Measurements from ENCODE around the gene POM121C.
"Not testable (repeated sequence)": the region's sequence is repeated elsewhere in the genome, so short reads cannot be mapped to it uniquely, and the experiment has no call there.

POM121C gene

DNA sequence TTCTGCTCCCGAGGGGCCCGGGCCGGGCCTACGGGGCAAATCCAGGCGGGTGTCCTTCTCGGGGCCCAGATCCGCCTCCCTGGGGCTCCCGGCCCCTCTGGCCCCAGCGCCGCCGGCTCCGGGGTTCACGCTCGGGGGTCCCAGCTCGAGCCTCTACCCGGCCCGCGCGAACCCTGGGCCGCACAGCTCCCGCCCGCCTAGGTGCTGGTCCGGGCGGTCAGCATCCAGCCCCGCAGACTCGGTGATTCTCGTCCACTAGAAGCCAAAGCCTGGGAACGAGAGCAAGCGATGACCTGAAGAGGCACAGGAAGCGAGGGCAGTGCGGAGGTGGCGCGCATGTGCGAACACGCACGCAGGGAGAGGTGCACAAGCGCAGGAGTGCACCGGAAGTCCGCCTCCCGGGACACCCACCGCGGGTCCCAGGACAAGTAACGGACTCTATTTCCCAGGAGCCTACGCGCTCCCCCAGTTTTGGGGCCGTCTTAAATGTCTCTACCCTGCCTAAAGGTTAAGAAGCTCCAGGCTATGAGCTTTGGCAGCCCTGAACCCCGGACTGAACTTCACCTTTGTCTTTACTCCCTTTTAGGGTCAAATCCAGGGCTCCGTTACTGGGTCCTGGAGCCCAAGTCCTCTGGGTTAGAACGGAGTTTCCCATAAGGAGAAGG, at the start of gene POM121C:
TSS of gene POM121C (minus strand) at position 321 of the 665 bp plus-strand sequence. CDS start 44,803 bp downstream, outside the sequence.
- not testable (repeated sequence) for H3K27me3 ChIP-seq (ENCODE audit: insufficient read depth, low read length); H3K27ac ChIP-seq (ENCODE audit: low read length); H3K36me3 ChIP-seq (ENCODE audit: insufficient read depth, low read depth, low read length); H3K4me1 ChIP-seq (ENCODE audit: insufficient read depth, low read length); H3K9me3 ChIP-seq (ENCODE audit: insufficient read depth, low read depth, low read length)
- Histone ChIP-seq H3K4me3 (ENCODE audit: low read length) (peak within 1 kb of the TSS; percentile 66), H3K9ac (ENCODE audit: low read depth, low read length) (peak within 1 kb of the TSS; percentile 66; the same call in 1 of the 2 replicates)

DNA sequence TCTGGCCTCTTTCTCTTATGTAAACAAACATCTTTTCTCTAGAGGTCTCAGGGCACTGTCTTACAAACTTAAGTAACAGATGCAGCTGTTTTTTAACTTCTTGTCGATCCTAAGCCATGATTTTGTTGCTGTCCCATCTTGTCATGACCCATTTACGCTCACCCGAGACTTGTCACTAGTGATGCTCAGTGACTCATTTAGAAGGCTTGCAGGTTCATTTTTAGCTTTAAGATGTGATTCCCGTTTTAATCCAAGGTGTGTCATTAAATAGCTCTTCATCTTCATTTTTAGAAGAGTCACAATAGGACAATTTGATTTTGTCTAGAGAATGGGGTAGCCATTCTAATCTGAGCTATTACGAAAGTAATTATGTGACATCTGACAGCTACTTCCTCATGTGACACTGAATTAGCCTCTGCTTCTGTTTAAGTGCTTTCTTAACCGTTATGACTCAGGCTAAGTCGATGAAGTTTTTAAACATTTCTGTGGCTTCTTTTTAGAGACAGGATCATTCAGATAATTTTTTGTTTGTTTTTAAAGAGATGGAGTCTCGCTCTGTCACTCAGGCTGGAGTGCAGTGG, 48.7 kb upstream of the POM121C start:
- Histone ChIP-seq H3K9me3 (ENCODE audit: insufficient read depth, low read depth, low read length) (no peaks in the 10 kb centered on the region), H3K9ac (ENCODE audit: low read depth, low read length) (no peak overlapping the region), H3K4me1 (ENCODE audit: insufficient read depth, low read length) (no peaks in the 10 kb centered on the region), H3K4me3 (ENCODE audit: low read length) (no peak overlapping the region), H3K27ac (ENCODE audit: low read length) (no peak overlapping the region), H3K27me3 (ENCODE audit: insufficient read depth, low read length) (no peaks in the 10 kb centered on the region), H3K36me3 (ENCODE audit: insufficient read depth, low read depth, low read length) (peaks cover 55% of the 10 kb centered on the region)

DNA sequence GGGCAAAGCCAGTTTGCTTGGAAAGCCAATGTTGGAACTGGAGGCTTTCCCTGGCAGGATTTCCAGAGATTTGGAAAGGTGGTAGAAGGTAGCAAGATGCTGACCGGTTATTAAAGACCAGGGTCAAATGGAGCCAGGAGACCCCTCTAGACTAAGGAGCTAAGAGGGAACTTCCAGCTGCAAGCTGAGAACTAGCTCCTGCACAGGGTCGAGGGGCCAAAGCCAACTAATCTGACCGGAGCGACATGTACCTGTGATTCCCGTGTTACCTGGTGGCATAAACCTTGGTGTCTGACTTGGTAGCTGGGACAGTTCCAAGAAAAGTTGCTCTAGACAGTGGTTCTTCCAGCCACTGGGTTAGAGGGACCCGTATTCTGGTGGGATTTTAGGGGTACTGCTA, 47.8 kb upstream of the POM121C start:
- Histone ChIP-seq H3K27ac (ENCODE audit: low read length) (no peak overlapping the region), H3K4me3 (ENCODE audit: low read length) (no peak overlapping the region)

DNA sequence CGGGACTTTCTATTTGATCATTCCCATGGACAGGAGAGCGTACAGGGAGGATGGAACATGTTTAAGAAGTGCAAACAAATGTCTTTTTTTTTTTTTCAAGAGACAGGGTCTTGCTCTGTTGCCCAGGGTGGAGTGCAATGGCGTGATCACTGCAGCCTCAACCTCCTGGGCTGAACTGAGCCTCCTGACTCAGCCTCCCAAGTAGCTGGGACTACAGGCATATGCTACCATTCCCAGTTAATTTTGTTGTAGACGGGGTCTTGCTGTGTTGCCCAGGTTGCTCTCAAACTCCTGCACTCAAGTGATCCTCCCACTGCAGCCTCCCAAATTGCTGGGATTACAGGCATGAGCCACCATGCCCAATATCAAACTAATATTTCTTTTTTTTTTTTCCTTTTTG, 46.5 kb upstream of the POM121C start:
- Histone ChIP-seq H3K27ac (ENCODE audit: low read length) (no peak overlapping the region), H3K27me3 (ENCODE audit: insufficient read depth, low read length) (no peaks in the 10 kb centered on the region), H3K9ac (ENCODE audit: low read depth, low read length) (no peak overlapping the region), H3K4me3 (ENCODE audit: low read length) (no peak overlapping the region), H3K9me3 (ENCODE audit: insufficient read depth, low read depth, low read length) (no peaks in the 10 kb centered on the region), H3K36me3 (ENCODE audit: insufficient read depth, low read depth, low read length) (peaks cover 34% of the 10 kb centered on the region), H3K4me1 (ENCODE audit: insufficient read depth, low read length) (no peaks in the 10 kb centered on the region)

More for the DNA sequence above, 47.8 kb upstream of the POM121C start:
- Histone ChIP-seq H3K4me1 (ENCODE audit: insufficient read depth, low read length) (no peaks in the 10 kb centered on the region), H3K9ac (ENCODE audit: low read depth, low read length) (no peak overlapping the region), H3K27me3 (ENCODE audit: insufficient read depth, low read length) (no peaks in the 10 kb centered on the region), H3K9me3 (ENCODE audit: insufficient read depth, low read depth, low read length) (no peaks in the 10 kb centered on the region), H3K36me3 (ENCODE audit: insufficient read depth, low read depth, low read length) (peaks cover 46% of the 10 kb centered on the region)

DNA sequence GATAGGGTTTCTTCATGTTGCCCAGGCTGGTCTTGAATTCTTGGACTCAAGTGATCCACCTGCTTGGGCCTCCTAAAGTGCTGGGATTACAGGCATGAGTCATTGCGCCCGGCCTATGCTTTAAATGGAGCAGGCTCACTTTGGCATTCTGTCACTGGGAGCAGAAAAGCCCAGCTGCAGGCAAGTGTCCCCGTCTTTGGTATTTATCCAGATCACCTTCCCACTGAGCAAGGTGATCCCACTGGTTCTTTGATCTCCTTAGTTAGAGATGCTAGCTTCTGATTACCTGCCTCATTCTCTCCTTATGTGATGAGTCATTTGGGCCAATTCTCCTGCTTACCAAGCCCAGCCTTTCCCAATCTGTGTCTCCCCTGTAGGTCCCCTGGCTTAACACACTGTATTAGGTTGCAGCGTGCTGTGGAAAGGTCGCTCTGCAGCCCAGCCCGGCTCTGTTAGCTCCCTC, 45.3 kb upstream of the POM121C start:
- Histone ChIP-seq H3K9me3 (ENCODE audit: insufficient read depth, low read depth, low read length) (no peaks in the 10 kb centered on the region), H3K9ac (ENCODE audit: low read depth, low read length) (no peak overlapping the region), H3K27ac (ENCODE audit: low read length) (no peak overlapping the region), H3K27me3 (ENCODE audit: insufficient read depth, low read length) (no peaks in the 10 kb centered on the region), H3K4me1 (ENCODE audit: insufficient read depth, low read length) (no peaks in the 10 kb centered on the region), H3K36me3 (ENCODE audit: insufficient read depth, low read depth, low read length) (peaks cover 21% of the 10 kb centered on the region), H3K4me3 (ENCODE audit: low read length) (no peak overlapping the region)

DNA sequence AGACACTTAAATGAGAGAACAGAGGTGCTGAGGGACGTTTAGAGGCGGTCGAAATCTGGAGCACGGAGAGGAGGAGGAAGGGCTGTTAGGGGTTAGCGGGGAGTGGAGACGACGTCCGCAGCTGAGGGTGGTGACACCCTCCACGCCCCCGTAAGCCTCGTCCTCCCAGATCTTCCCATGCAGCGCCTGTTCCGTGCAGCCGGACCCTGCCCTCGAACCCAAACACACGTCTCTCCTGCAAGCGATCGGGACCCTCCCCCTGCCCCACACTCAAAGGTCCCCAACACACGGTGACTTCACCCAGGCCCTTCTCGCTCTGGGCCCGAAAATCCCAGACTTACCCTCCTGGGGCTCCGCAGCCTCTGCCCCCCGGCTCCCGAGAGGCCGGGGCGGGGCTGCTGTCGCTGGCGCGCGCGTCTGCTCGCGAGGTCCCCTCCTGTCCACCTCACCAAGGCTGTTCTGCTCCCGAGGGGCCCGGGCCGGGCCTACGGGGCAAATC, 41.2 kb upstream of the POM121C start:
- Histone ChIP-seq H3K36me3 (ENCODE audit: insufficient read depth, low read depth, low read length) (peaks cover 31% of the 10 kb centered on the region), H3K9ac (ENCODE audit: low read depth, low read length) (peak overlapping the region; percentile 83), H3K4me3 (ENCODE audit: low read length) (peak overlapping the region; percentile 85)
- not testable (repeated sequence) for H3K9me3 ChIP-seq (ENCODE audit: insufficient read depth, low read depth, low read length); H3K27me3 ChIP-seq (ENCODE audit: insufficient read depth, low read length); H3K4me1 ChIP-seq (ENCODE audit: insufficient read depth, low read length); H3K27ac ChIP-seq (ENCODE audit: low read length)

DNA sequence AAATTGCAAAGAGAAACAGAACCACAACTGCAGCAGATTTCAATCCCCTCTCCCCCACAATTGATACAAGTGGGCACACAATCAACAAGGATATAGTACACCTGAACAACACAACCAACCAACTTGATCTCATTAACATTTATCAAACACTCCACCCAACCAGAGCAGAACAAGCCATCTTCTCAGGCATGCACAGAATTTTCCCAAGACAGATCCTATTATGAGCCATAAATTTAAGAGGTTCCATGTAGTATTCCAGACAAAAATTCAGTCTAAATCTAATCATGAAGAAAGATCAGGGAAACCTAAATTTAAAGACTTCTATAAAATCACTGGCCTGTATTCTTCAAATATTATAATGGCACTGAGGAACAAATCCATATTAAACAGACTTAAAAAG, 35.6 kb upstream of the POM121C start:
- H3K9me3 ChIP-seq (ENCODE audit: insufficient read depth, low read depth, low read length); H3K27me3 ChIP-seq (ENCODE audit: insufficient read depth, low read length): not testable (repeated sequence)
- peaks cover 41% of the 10 kb centered on the region for H3K36me3 ChIP-seq (ENCODE audit: insufficient read depth, low read depth, low read length)

DNA sequence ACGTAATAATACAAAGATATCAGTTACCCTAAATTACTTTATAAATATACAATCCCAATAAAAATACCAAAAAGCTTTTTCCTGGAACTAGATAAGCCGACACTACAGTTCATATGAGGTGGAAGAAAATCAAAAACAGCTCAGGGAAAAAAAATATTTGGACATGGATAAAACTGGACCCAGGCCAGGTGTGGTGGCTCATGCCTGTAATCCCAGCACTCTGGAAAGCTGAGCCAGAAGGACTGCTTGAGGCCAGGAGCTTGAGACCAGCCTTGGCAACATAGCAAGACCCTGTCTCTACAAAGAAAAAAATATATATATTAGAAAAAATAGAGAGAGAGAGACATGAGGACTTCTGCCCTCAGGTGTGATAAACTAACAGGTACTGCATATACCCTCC, 32.7 kb upstream of the POM121C start:
- not testable (repeated sequence) for H3K4me3 ChIP-seq (ENCODE audit: low read length); H3K9ac ChIP-seq (ENCODE audit: low read depth, low read length); H3K9me3 ChIP-seq (ENCODE audit: insufficient read depth, low read depth, low read length); H3K4me1 ChIP-seq (ENCODE audit: insufficient read depth, low read length); H3K27me3 ChIP-seq (ENCODE audit: insufficient read depth, low read length); H3K27ac ChIP-seq (ENCODE audit: low read length)
- H3K36me3 ChIP-seq (ENCODE audit: insufficient read depth, low read depth, low read length) = peaks cover 23% of the 10 kb centered on the region

More for the DNA sequence above, 35.6 kb upstream of the POM121C start:
- not testable (repeated sequence) for H3K27ac ChIP-seq (ENCODE audit: low read length); H3K9ac ChIP-seq (ENCODE audit: low read depth, low read length); H3K4me1 ChIP-seq (ENCODE audit: insufficient read depth, low read length); H3K4me3 ChIP-seq (ENCODE audit: low read length)

DNA sequence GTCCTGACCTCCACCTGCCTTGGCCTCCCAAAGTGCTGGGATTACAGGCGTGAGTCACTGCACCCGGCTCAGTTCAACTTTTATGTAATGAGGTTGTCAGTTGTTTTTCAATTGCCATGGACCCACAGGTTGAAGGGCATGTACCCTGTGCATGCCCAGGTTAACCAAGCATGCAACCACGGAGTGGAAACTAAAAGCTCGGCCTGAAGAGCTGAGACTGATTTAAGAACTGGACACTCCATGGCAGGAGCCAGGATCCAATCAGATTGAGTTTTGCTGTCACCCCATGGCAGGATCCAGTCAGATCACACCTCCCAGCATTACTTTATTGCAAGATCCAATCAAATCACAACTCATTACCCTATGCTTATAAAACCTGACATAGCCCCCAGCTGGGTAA, 22.9 kb upstream of the POM121C start:
- not testable (repeated sequence) for H3K27ac ChIP-seq (ENCODE audit: low read length); H3K27me3 ChIP-seq (ENCODE audit: insufficient read depth, low read length); H3K9me3 ChIP-seq (ENCODE audit: insufficient read depth, low read depth, low read length); H3K4me1 ChIP-seq (ENCODE audit: insufficient read depth, low read length); H3K9ac ChIP-seq (ENCODE audit: low read depth, low read length); H3K36me3 ChIP-seq (ENCODE audit: insufficient read depth, low read depth, low read length); H3K4me3 ChIP-seq (ENCODE audit: low read length)

DNA sequence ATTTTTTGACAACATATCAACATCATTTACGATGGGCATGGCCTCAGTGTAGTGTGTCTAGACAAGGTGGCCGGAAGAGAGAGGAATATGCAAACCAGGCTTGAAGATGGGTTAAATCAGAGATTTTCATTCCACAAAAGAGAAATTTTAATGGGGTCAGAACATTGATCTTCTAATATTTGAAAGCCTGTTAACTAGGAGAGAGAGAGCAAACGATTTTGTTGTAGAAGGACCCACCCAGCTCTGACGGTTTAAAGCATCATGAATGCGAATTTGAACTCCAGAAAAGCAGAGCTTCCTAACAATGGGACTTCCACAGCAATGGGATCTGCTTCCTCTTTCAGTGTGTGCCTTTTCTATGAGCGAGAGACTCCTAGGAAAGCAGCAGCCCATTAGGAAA, 5.9 kb upstream of the POM121C start, which contains the start of gene SPDYE5:
TSS of gene SPDYE5 (plus strand) at position 301 of the 400 bp plus-strand sequence. CDS start 1,728 bp downstream, outside the sequence.
- H3K27ac ChIP-seq (ENCODE audit: low read length) = not testable (repeated sequence)

DNA sequence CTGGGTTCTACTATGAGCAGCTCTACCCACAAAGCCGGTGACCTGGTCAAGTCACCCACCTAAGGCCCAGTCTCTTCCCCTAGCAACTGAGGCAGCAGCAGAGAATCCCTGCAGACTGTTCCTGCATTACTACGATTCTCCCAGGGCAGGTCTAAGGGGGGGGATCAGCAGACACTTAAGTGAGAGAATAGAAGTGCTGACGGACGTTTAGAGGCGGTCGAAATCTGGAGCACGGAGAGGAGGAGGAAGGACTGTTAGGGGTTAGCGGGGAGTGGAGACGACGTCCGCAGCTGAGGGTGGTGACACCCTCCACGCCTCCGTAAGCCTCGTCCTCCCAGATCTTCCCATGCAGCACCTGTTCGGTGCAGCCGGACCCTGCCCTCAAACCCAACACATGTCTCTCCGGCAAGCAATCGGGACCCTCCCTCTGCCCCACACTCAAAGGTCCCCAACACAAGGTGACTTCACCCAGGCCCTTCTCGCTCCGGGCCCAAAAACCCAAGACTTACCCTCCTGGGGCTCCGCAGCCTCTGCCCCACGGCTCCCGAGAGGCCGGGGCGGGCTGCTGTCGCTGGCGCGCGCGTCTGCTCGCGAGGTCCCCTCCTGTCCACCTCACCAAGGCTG, 632 bp downstream of the POM121C start:
- Histone ChIP-seq H3K9ac (ENCODE audit: low read depth, low read length) (peak overlapping the region; percentile 66; the same call in 1 of the 2 replicates), H3K4me3 (ENCODE audit: low read length) (peak overlapping the region; percentile 66)
- H3K4me1 ChIP-seq (ENCODE audit: insufficient read depth, low read length); H3K36me3 ChIP-seq (ENCODE audit: insufficient read depth, low read depth, low read length); H3K9me3 ChIP-seq (ENCODE audit: insufficient read depth, low read depth, low read length); H3K27ac ChIP-seq (ENCODE audit: low read length); H3K27me3 ChIP-seq (ENCODE audit: insufficient read depth, low read length): not testable (repeated sequence)

More for the DNA sequence above, 5.9 kb upstream of the POM121C start, which contains the start of gene SPDYE5:
- H3K9me3 ChIP-seq (ENCODE audit: insufficient read depth, low read depth, low read length); H3K4me1 ChIP-seq (ENCODE audit: insufficient read depth, low read length); H3K27me3 ChIP-seq (ENCODE audit: insufficient read depth, low read length); H3K4me3 ChIP-seq (ENCODE audit: low read length); H3K9ac ChIP-seq (ENCODE audit: low read depth, low read length); H3K36me3 ChIP-seq (ENCODE audit: insufficient read depth, low read depth, low read length): not testable (repeated sequence)

DNA sequence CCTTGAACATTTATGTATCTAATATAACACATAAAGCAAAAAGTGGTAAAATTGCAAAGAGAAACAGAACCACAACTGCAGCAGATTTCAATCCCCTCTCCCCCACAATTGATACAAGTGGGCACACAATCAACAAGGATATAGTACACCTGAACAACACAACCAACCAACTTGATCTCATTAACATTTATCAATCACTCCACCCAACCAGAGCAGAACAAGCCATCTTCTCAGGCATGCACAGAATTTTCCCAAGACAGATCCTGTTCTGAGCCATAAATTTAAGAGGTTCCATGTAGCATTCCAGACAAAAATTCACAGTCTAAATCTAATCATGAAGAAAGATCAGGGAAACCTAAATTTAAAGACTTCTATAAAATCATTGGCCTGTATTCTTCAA, 5.8 kb downstream of the POM121C start:
- not testable (repeated sequence) for H3K27me3 ChIP-seq (ENCODE audit: insufficient read depth, low read length); H3K9me3 ChIP-seq (ENCODE audit: insufficient read depth, low read depth, low read length); H3K36me3 ChIP-seq (ENCODE audit: insufficient read depth, low read depth, low read length); H3K4me3 ChIP-seq (ENCODE audit: low read length); H3K4me1 ChIP-seq (ENCODE audit: insufficient read depth, low read length); H3K27ac ChIP-seq (ENCODE audit: low read length); H3K9ac ChIP-seq (ENCODE audit: low read depth, low read length)

Measured in iPS-20b (cell line).